ENCODE measurements around the gene DOCK8. TPM values are rescaled to one million over a fixed set of nuclear protein-coding genes. Genes with fewer than 3 reads are reported as not detected.
A peak's percentile ranks its signal among the peaks of the same experiment; 100 is the strongest.

Gene DOCK8
- total RNA-seq, 4 donors from 2014 or later = 6.7 to 28.5 (median 11.7) TPM

DNA sequence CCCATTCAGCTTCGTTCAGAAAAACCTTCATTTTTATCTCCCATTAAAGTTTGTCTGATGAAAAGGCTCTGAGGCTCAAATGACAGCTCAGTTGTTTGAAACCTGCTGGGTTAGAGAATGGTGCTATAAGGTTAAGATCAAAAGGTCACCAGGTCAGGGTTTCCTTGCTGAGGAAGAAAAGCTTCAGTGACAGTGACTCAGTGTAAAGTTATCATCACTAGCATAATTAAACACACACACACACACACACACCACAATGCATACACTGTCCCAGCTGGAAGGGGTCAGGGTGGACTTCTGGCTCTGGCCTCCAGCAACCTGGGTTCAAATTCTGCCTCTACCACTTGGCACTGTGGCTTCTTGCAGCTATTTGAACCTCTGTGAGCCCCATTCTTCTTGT, 281.1 kb downstream of the DOCK8 start:
- intact Hi-C loops (cut with DNase I; ENCODE audit: low total_unique reads) = no loop called here
- TF ChIP-seq, protein P1, sequence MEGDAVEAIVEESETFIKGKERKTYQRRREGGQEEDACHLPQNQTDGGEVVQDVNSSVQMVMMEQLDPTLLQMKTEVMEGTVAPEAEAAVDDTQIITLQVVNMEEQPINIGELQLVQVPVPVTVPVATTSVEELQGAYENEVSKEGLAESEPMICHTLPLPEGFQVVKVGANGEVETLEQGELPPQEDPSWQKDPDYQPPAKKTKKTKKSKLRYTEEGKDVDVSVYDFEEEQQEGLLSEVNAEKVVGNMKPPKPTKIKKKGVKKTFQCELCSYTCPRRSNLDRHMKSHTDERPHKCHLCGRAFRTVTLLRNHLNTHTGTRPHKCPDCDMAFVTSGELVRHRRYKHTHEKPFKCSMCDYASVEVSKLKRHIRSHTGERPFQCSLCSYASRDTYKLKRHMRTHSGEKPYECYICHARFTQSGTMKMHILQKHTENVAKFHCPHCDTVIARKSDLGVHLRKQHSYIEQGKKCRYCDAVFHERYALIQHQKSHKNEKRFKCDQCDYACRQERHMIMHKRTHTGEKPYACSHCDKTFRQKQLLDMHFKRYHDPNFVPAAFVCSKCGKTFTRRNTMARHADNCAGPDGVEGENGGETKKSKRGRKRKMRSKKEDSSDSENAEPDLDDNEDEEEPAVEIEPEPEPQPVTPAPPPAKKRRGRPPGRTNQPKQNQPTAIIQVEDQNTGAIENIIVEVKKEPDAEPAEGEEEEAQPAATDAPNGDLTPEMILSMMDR (IDR thresholded peaks at IDR 0.05) = no peak
- TF ChIP-seq POLR2A (IDR thresholded peaks at IDR 0.05) = no peak
- Histone ChIP-seq H3K4me1 (no peaks in the 10 kb centered on the region), H3K9me3 (no peaks in the 10 kb centered on the region), H3K36me3 (no peaks in the 10 kb centered on the region), H3K27me3 (no peaks in the 10 kb centered on the region), H3K4me3 (no peak overlapping the region), H3K27ac (no peak overlapping the region)
- no peak for DNase-seq

DNA sequence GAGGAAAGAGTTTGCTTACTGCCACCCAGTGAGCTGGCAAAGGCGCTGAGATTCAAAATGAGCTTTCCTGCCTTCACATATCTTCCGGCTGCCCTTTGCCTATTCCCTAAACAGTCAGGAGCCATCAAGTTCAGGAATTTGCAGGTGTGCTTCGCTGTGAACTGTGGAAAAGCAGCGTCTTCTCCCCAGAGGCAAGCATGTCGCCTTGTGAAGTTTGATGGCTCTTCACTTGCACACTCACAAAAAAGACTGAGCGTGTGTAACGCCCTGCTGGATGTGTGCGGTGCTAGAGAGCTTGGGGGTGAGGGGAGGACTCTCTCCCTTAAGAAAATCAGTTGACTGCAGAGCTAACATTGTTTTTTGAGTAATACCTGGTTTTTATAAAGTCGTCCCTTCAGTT, 288.7 kb downstream of the DOCK8 start:
- no peak for DNase-seq
- H3K4me3 ChIP-seq = peak overlapping the region in 1 of 2 donors; percentile 73
- H3K27me3 ChIP-seq = no peaks in the 10 kb centered on the region
- H3K4me1 ChIP-seq = no peaks in the 10 kb centered on the region
- no peak overlapping the region for H3K27ac ChIP-seq
- intact Hi-C loops (cut with DNase I; ENCODE audit: low total_unique reads) = no loop called here
- no peak for TF ChIP-seq POLR2A (IDR thresholded peaks at IDR 0.05)
- TF ChIP-seq, protein P1 (IDR thresholded peaks at IDR 0.05) = no peak
- H3K36me3 ChIP-seq = no peaks in the 10 kb centered on the region
- no peaks in the 10 kb centered on the region for H3K9me3 ChIP-seq

DNA sequence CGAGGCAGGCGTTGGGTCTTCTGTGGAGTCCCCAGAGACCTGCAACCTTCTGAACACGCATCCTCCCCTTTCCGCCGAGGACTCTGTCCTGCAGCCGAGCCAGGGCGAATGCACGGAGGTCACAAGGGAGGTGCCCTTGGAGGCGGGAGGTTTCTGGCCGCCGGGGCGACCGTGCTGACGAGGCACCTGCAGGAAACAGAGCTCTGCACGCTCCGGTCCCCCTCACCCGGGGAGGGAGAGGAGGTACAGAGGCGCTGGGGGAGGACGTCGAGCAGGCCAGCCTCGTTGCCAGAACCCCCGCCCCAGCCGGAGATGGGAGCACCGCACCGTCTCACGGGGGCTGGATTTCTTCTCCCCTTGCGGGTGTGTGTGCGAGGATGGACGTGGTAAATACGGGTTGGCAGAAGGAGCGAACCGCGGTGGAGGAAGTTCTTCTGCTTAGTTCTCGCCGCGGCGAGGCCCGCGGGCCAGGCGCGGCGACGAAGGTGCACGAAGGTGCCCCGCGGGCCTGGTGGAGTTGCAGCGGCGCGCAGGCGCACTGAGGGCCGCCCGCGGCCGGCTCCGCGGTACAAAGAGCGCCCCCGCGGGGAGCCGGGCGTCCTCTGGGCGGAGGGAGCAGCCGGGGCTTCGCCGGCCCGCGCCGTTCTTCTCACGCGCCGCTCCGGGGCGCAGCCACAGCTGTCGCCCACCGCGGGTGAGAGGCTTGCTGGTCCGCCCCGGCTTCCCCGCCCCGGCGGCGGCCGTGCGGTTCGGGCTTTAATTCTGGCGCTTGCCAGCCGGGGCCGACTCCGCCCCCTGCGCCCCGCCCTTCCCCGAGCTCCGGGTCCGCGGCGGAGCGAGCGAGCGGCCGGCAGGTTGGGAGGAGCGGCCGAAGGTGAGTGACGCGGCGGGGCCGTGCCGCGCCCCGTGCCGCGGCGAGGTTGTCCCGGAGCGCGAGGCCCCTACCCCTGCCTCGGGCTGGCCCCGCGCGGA, 289.5 kb downstream of the DOCK8 start, which contains the start of gene KANK1:
TSS of gene KANK1 (plus strand) at position 815 of the 972 bp plus-strand sequence.
- peak within 1 kb of the TSS; percentile 83 to 92 for H3K27ac ChIP-seq
- intact Hi-C loops (cut with DNase I; ENCODE audit: low total_unique reads) = no loop called here
- no peaks in the 10 kb centered on the region for H3K36me3 ChIP-seq
- TF ChIP-seq POLR2A (IDR thresholded peaks at IDR 0.05) = peak in 1 of 2 donors; percentile 54
- TF ChIP-seq, protein P1 (IDR thresholded peaks at IDR 0.05) = peak; percentile 35 to 61 (median 46)
- peak; percentile 68 to 77 for DNase-seq
- no peaks in the 10 kb centered on the region for H3K4me1 ChIP-seq
- H3K27me3 ChIP-seq = no peaks in the 10 kb centered on the region
- peak within 1 kb of the TSS; percentile 63 to 73 for H3K4me3 ChIP-seq
- no peaks in the 10 kb centered on the region for H3K9me3 ChIP-seq

DNA sequence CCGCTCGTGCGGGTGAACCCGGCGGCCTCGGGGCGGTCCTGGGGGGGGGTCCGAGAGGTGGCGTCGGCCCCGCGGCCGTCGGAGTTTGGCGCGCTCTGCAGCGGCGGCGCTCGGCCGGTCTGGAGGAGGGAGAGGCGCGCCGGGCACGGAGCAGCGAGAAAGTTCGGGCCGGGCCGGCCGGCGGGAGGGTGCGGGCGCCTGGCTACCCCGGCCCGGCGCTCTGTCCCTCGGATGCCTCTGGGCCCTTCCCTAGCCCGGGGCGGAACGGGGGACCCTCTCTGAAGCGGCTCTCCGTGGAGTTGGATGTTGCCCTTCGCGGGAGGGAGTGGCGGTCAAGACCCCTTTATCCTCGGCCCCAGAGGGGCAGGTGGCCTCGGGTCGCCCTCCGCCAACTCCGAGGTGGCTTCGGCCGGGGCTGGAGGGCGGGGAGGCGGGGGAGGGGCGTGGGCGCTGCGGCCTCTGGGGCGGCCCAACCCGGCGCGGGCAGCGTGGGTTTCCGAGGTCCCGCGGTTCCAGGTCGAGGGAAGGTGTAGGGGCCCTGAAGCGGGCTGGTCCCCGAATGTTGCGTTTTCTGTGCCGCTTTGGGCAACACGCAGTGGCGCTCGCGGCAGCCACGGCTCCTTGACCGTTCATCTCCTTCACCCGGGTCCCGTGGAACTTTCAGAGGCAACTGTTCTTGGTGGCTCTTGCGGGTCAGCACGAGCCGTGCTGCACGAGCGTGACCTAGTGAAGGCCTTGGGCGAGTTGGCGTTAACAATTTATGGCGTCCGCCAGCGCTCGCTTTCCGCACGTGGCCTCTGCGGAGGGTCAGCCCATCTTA, 290.5 kb downstream of the DOCK8 start:
- intact Hi-C loops (cut with DNase I; ENCODE audit: low total_unique reads) = no loop called here
- no peaks in the 10 kb centered on the region for H3K27me3 ChIP-seq
- H3K27ac ChIP-seq = peak overlapping the region; percentile 83 to 92

More for the DNA sequence above, 290.5 kb downstream of the DOCK8 start:
- no peak for TF ChIP-seq POLR2A (IDR thresholded peaks at IDR 0.05)
- TF ChIP-seq, protein P1 (IDR thresholded peaks at IDR 0.05) = no peak
- no peaks in the 10 kb centered on the region for H3K4me1 ChIP-seq
- no peaks in the 10 kb centered on the region for H3K36me3 ChIP-seq
- DNase-seq = peak; percentile 22 to 39
- peak overlapping the region; percentile 63 to 73 for H3K4me3 ChIP-seq
- H3K9me3 ChIP-seq = no peaks in the 10 kb centered on the region

All from uterus (tissue), 4 donors.